K562 (cell line): Measurements from ENCODE around the gene MCAM. TPM values are rescaled to one million over a fixed set of nuclear protein-coding genes. Genes with fewer than 3 reads are reported as not detected.

Experiments
- ATAC-seq: fragments of 200-7000 bp; cut with Tn5 transposase; 3 replicates; pipeline ENCODE4 v1.9.1; 2020; ENCODE audit warnings: moderate library complexity
- BruUV-seq: library from RNA; stranded (reverse); fragments of 400-500 nt; replicated peaks from 2 replicates; lab custom pipeline; 2021; lab: Mats Ljungman, UMichigan
- CTCF ChIA-PET: fragments of 300-600 bp; formaldehyde crosslinking; extraction: SDS; loops from one replicate; lab custom pipeline; 2021; ENCODE audit warnings: low intra/inter-chr PET ratio; lab: Yijun Ruan, JAX
- POLR2A ChIA-PET: fragments of 300-600, 350-650 bp; sonication (Branson Sonifier 250); formaldehyde crosslinking; extraction: SDS; loops from one replicate; lab custom pipeline; 2021; ENCODE audit warnings: antibody characterized with exemption, inconsistent platforms; lab: Yijun Ruan, JAX
- DNase-seq, 4 experiments: peaks; one replicate each; pipeline versions ENCODE4 v3.0.0 to v3.0.0-alpha.2; 2011 to 2018; ENCODE audit warnings: low spot score in 3 of 4, mixed read lengths in 3 of 4; ENCODE audit errors: extremely low read depth in 1 of 4
- FAIRE-seq: peaks from 2 replicates; lab custom pipeline; 2011; peaks lifted over from hg19 to GRCh38; lab: Jason Lieb, UNC
- H2AFZ ChIP-seq: 2 replicates; pipeline ENCODE4 v1.6.0; 2011; ENCODE audit warnings: low read depth, low read length, control low read depth, inconsistent platforms
- H3K27ac ChIP-seq: fragments of 200-600 bp; 3 replicates; pipeline ENCODE4 v1.8.0; 2011; ENCODE audit warnings: low read depth, mild to moderate bottlenecking, control low read depth, inconsistent platforms, low read length, moderate library complexity, mixed read lengths; ENCODE audit errors: extremely low read depth
- H3K27me3 ChIP-seq, 2 experiments: fragments of 300-600 bp in 1 of 2; 2 replicates in 1 of 2; 3 replicates in 1 of 2; pipeline versions ENCODE4 v1.6.0 to v1.8.0; 2011; ENCODE audit warnings: inconsistent platforms in 2 of 2, low read length in 2 of 2, mild to moderate bottlenecking in 1 of 2, mixed read lengths in 1 of 2, moderate library complexity in 1 of 2; ENCODE audit not compliant: control insufficient read depth in 2 of 2, insufficient read depth in 2 of 2
- H3K36me3 ChIP-seq: fragments of 300-600 bp; 3 replicates; pipeline ENCODE4 v1.8.0; 2011; ENCODE audit warnings: mild to moderate bottlenecking, low read length, inconsistent platforms; ENCODE audit not compliant: control insufficient read depth, insufficient read depth
- H3K4me1 ChIP-seq, 2 experiments: fragments of 200-600 bp in 1 of 2; replicated peaks in 1 of 2; 2 replicates in 1 of 2; 3 replicates in 1 of 2; pipeline versions ENCODE4 v1.5.1 to v1.8.0; 2011; ENCODE audit warnings: inconsistent platforms in 2 of 2, low read length in 2 of 2, mild to moderate bottlenecking in 1 of 2, mixed read lengths in 1 of 2, moderate library complexity in 1 of 2; ENCODE audit not compliant: control insufficient read depth in 2 of 2, insufficient read depth in 2 of 2
- H3K4me2 ChIP-seq: 2 replicates; pipeline ENCODE4 v1.6.1; 2011; ENCODE audit warnings: low read length, control low read depth, inconsistent platforms, mixed read lengths; ENCODE audit not compliant: insufficient read depth
- H3K4me3 ChIP-seq: fragments of 200-600 bp; sonication (generic), shearing (Covaris generic); 2 replicates; pipeline ENCODE4 v1.5.1; 2016; ENCODE audit warnings: control low read depth, inconsistent platforms
- H3K79me2 ChIP-seq: fragments of 200-600 bp; 3 replicates; pipeline ENCODE4 v1.8.0; 2011; ENCODE audit warnings: low read length, inconsistent platforms; ENCODE audit not compliant: control insufficient read depth, insufficient read depth
- H3K9ac ChIP-seq, 2 experiments: 2 replicates each; pipeline versions ENCODE4 v1.6.0 to v1.6.1; 2011; ENCODE audit warnings: low read depth in 2 of 2, low read length in 2 of 2, control low read depth in 1 of 2, inconsistent platforms in 1 of 2, mild to moderate bottlenecking in 1 of 2, mixed read lengths in 1 of 2; ENCODE audit not compliant: insufficient read depth in 1 of 2
- H3K9me1 ChIP-seq: one replicate; pipeline ENCODE4 v1.6.0; 2011; ENCODE audit warnings: inconsistent platforms, mild to moderate bottlenecking, low read length, moderate library complexity; ENCODE audit not compliant: control insufficient read depth, insufficient read depth
- H3K9me3 ChIP-seq: replicated peaks from 2 replicates; pipeline ENCODE4 v1.5.1; 2011; ENCODE audit warnings: low read depth, low read length, inconsistent platforms; ENCODE audit not compliant: control insufficient read depth, insufficient read depth
- H4K20me1 ChIP-seq: replicated peaks from 2 replicates; pipeline ENCODE4 v1.6.1; 2011; ENCODE audit warnings: low read length, inconsistent platforms, mixed read lengths; ENCODE audit not compliant: control insufficient read depth, insufficient read depth
- ELF4 ChIP-seq: fragments of 450-650 bp; formaldehyde crosslinking; IDR thresholded peaks from 2 replicates; pipeline ENCODE4 v1.4.0; 2022; ENCODE audit warnings: missing genetic modification characterization
- HDGF ChIP-seq: fragments of 450-650 bp; IDR thresholded peaks from 2 replicates; pipeline ENCODE4 v1.6.1; 2016
- HEY1 ChIP-seq: fragments of 250-450 bp; sonication (Bioruptor Pico); IDR thresholded peaks from 2 replicates; pipeline ENCODE4 v1.5.0; 2020; ENCODE audit warnings: mild to moderate bottlenecking, moderate library complexity, borderline replicate concordance
- IRF1 ChIP-seq: sonication (generic); formaldehyde crosslinking; IDR thresholded peaks from 2 replicates; pipeline ENCODE4 v1.8.0; 2022; ENCODE audit warnings: missing genetic modification reagents, mild to moderate bottlenecking, borderline replicate concordance
- JUN ChIP-seq, 2 experiments: sonication (generic) in 1 of 2; formaldehyde crosslinking in 1 of 2; IDR thresholded peaks; 2 replicates each; pipeline versions ENCODE4 v1.6.1 to v1.8.0; 2012 to 2022; ENCODE audit warnings: borderline replicate concordance in 2 of 2, mild to moderate bottlenecking in 2 of 2, improper control_type of control experiment in 1 of 2, low read depth in 1 of 2, low read length in 1 of 2, missing genetic modification reagents in 1 of 2
- KLF13 ChIP-seq: fragments of 450-650 bp; IDR thresholded peaks from 2 replicates; pipeline ENCODE4 v1.6.1; 2016; ENCODE audit warnings: missing genetic modification characterization, low read depth, mild to moderate bottlenecking, missing compliant biosample characterization, moderate library complexity, borderline replicate concordance
- NFE2L1 ChIP-seq: fragments of 450-650 bp; IDR thresholded peaks from 2 replicates; pipeline ENCODE4 v1.6.1; 2016; ENCODE audit warnings: missing genetic modification characterization, low read depth, mild to moderate bottlenecking, missing compliant biosample characterization, moderate library complexity, borderline replicate concordance
- NRF1 ChIP-seq, 2 experiments: fragments of 450-650 bp; IDR thresholded peaks in 1 of 2; conservative IDR thresholded peaks in 1 of 2; 2 replicates each; pipeline ENCODE4 v1.6.1; 2014; ENCODE audit warnings: mild to moderate bottlenecking in 2 of 2
- SNRNP70 ChIP-seq: fragments of 200-400 bp; formaldehyde crosslinking; optimal IDR thresholded peaks from 2 replicates; pipeline ENCODE3; 2017; ENCODE audit warnings: low read depth, low read length
- ZKSCAN3 ChIP-seq: fragments of 250-450 bp; sonication (Bioruptor Pico); IDR thresholded peaks from 2 replicates; pipeline ENCODE4 v1.4.0; 2020
- ZNF551 ChIP-seq: fragments of 250-450 bp; sonication (Bioruptor Pico); IDR thresholded peaks from 2 replicates; pipeline ENCODE4 v1.5.0; 2021; ENCODE audit warnings: mild to moderate bottlenecking, moderate library complexity
- WGBS: fragments of 100-300 bp; shearing (Covaris generic); methylation state at CpG from one replicate; pipeline ENCODE4 v1.1.6; 2016; ENCODE audit warnings: low coverage, mixed read lengths; ENCODE audit not compliant: insufficient coverage; ENCODE audit errors: missing lambda C conversion rate; 5-methylcytosine and 5-hydroxymethylcytosine counted together
- in situ Hi-C: fragments of 300-500 bp; cut with MboI; formaldehyde crosslinking; loops from 4 replicates; pipeline ENCODE4 v1.15.0; 2018; ENCODE audit warnings: inconsistent platforms, mixed read lengths
- intact Hi-C: fragments of 100-400 bp; cut with micrococcal nuclease; formaldehyde crosslinking; loops from 2 replicates; pipeline ENCODE4 v1.14.2; 2022
- polyA plus RNA-seq, 8 experiments: library from polyadenylated mRNA; depleted of rRNA in 4 of 8; stranded (reverse) in 5 of 8; unstranded in 3 of 8; fragments of >200 nt; fragmentation: Nextera tagmentation in 2 of 8; fragmentation: Illumina TruSeq in 1 of 8; extraction: Ambion mirVana in 2 of 8; extraction: Trizol in 1 of 8; gene quantifications; 2 replicates each; pipeline versions ENCODE4 v1.2.1 to v1.2.3, GENCODE V29; 2011 to 2014; ENCODE audit warnings: inconsistent platforms in 1 of 8, missing spikeins in 1 of 8
- total RNA-seq, 7 experiments: library from RNA; depleted of rRNA in 6 of 7; stranded (reverse); fragments of >200 nt in 6 of 7; fragmentation: Illumina TruSeq in 2 of 7; extraction: Trizol in 2 of 7; gene quantifications; 2 replicates each; pipeline versions ENCODE4 v1.2.1 to v1.2.3, GENCODE V29; 2011 to 2021; ENCODE audit warnings: low replicate concordance in 1 of 7
- TF ChIP-seq, protein P1 (sequence below): fragments of 250-450 bp; sonication (Bioruptor Pico); IDR thresholded peaks from 2 replicates; pipeline ENCODE4 v1.5.0; 2021
- TF ChIP-seq, protein P2 (sequence below): IDR thresholded peaks from 2 replicates; pipeline ENCODE4 v1.6.1; 2011; ENCODE audit warnings: borderline replicate concordance, low read depth, mild to moderate bottlenecking, moderate library complexity, low read length; ENCODE audit not compliant: insufficient read depth, poor library complexity, severe bottlenecking

Gene MCAM
- total and polyA plus RNA-seq, 9 of the 15 experiments (the other 6 are each of a cell fraction or from before 2014, with no cell fraction given), result 14.7 to 118 (median 53.6) TPM

GRCh38 chr11:119298726-119299125 lies 18.2 kb downstream of the MCAM start:
- FAIRE-seq, result no peak
- no peak for ATAC-seq
- intact Hi-C loops (no loop called here), in situ Hi-C loops (no loop called here)
- H4K20me1 ChIP-seq, result no peaks in the 10 kb centered on the region
- WGBS, result 78% methylated on average over 1 of the region's 2 CpGs
- BruUV-seq, result no TSS peak
- no peaks in the 10 kb centered on the region for H3K4me1 ChIP-seq
- H3K79me2 ChIP-seq, result no peaks in the 10 kb centered on the region
- DNase-seq, result no peak
- H2AFZ ChIP-seq, result no peak overlapping the region
- H3K9me1 ChIP-seq, result no peaks in the 10 kb centered on the region
- TF ChIP-seq, protein P1, sequence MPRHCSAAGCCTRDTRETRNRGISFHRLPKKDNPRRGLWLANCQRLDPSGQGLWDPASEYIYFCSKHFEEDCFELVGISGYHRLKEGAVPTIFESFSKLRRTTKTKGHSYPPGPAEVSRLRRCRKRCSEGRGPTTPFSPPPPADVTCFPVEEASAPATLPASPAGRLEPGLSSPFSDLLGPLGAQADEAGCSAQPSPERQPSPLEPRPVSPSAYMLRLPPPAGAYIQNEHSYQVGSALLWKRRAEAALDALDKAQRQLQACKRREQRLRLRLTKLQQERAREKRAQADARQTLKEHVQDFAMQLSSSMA, result no peak
- TF ChIP-seq NFE2L1 (tag), result no peak
- TF ChIP-seq KLF13 (tag), result no peak
- TF ChIP-seq NRF1 (conservative IDR thresholded peaks at IDR 0.05 in 1 of 2, IDR thresholded peaks at IDR 0.05 in 1 of 2), result no peak
- TF ChIP-seq IRF1 (CRISPR knock-in tag), result no peak
- TF ChIP-seq HEY1 (CRISPR knock-in tag), result no peak
- TF ChIP-seq JUN (IDR thresholded peaks at IDR 0.05; ENCODE audit: borderline replicate concordance, low read depth, low read length), result no peak
- no peak for TF ChIP-seq JUN (CRISPR knock-in tag; IDR thresholded peaks at IDR 0.05; ENCODE audit: borderline replicate concordance)
- TF ChIP-seq HDGF, result no peak
- TF ChIP-seq SNRNP70, result no peak
- TF ChIP-seq ELF4, result no peak
- TF ChIP-seq, protein P2, sequence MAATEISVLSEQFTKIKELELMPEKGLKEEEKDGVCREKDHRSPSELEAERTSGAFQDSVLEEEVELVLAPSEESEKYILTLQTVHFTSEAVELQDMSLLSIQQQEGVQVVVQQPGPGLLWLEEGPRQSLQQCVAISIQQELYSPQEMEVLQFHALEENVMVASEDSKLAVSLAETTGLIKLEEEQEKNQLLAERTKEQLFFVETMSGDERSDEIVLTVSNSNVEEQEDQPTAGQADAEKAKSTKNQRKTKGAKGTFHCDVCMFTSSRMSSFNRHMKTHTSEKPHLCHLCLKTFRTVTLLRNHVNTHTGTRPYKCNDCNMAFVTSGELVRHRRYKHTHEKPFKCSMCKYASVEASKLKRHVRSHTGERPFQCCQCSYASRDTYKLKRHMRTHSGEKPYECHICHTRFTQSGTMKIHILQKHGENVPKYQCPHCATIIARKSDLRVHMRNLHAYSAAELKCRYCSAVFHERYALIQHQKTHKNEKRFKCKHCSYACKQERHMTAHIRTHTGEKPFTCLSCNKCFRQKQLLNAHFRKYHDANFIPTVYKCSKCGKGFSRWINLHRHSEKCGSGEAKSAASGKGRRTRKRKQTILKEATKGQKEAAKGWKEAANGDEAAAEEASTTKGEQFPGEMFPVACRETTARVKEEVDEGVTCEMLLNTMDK, result no peak
- no peak for TF ChIP-seq ZKSCAN3 (CRISPR knock-in tag)
- no peak for TF ChIP-seq ZNF551 (CRISPR knock-in tag)
- H3K9me3 ChIP-seq, result no peaks in the 10 kb centered on the region
- no peak overlapping the region for H3K4me3 ChIP-seq
- no peak overlapping the region for H3K4me2 ChIP-seq
- ChIA-PET CTCF (no interaction called here), POLR2A (no interaction called here)
- H3K9ac ChIP-seq, result no peak overlapping the region
- no peaks in the 10 kb centered on the region for H3K27me3 ChIP-seq
- H3K36me3 ChIP-seq, result peaks cover 70% of the 10 kb centered on the region
- H3K27ac ChIP-seq, result no peak overlapping the region
